ENCODE measurements around the gene GAPDH. TPM values are rescaled to one million over a fixed set of nuclear protein-coding genes. Genes with fewer than 3 reads are reported as not detected.

Gene GAPDH
- total and polyA plus RNA-seq, 10 of the 15 experiments (the other 5 are each of a cell fraction or from before 2014, with no cell fraction given) = 5,606 to 14,240 (median 9,400) TPM

DNA sequence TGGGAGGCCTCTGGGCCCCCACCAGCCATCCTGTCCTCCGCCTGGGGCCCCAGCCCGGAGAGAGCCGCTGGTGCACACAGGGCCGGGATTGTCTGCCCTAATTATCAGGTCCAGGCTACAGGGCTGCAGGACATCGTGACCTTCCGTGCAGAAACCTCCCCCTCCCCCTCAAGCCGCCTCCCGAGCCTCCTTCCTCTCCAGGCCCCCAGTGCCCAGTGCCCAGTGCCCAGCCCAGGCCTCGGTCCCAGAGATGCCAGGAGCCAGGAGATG is 729 bp upstream of the GAPDH start (continued):
- TF ChIP-seq, protein P1, sequence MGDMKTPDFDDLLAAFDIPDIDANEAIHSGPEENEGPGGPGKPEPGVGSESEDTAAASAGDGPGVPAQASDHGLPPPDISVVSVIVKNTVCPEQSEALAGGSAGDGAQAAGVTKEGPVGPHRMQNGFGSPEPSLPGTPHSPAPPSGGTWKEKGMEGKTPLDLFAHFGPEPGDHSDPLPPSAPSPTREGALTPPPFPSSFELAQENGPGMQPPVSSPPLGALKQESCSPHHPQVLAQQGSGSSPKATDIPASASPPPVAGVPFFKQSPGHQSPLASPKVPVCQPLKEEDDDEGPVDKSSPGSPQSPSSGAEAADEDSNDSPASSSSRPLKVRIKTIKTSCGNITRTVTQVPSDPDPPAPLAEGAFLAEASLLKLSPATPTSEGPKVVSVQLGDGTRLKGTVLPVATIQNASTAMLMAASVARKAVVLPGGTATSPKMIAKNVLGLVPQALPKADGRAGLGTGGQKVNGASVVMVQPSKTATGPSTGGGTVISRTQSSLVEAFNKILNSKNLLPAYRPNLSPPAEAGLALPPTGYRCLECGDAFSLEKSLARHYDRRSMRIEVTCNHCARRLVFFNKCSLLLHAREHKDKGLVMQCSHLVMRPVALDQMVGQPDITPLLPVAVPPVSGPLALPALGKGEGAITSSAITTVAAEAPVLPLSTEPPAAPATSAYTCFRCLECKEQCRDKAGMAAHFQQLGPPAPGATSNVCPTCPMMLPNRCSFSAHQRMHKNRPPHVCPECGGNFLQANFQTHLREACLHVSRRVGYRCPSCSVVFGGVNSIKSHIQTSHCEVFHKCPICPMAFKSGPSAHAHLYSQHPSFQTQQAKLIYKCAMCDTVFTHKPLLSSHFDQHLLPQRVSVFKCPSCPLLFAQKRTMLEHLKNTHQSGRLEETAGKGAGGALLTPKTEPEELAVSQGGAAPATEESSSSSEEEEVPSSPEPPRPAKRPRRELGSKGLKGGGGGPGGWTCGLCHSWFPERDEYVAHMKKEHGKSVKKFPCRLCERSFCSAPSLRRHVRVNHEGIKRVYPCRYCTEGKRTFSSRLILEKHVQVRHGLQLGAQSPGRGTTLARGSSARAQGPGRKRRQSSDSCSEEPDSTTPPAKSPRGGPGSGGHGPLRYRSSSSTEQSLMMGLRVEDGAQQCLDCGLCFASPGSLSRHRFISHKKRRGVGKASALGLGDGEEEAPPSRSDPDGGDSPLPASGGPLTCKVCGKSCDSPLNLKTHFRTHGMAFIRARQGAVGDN (IDR thresholded peaks at IDR 0.05) = 0 out of 2 replicates have a peak, but pooled peaks have one; percentile 36
- TF ChIP-seq SIN3A (IDR thresholded peaks at IDR 0.05; ENCODE audit: low read depth, low read length) = 0 out of 2 replicates have a peak, but pooled peaks have one; percentile 1
- no peak for TF ChIP-seq RB1 (IDR thresholded peaks at IDR 0.05; ENCODE audit: borderline replicate concordance)
- no peak for TF ChIP-seq MEF2A (IDR thresholded peaks at IDR 0.05; ENCODE audit: insufficient read depth, low read depth, low read length)
- no peak for TF ChIP-seq CHD1 (IDR thresholded peaks at IDR 0.05; ENCODE audit: low read depth, low read length)
- peak; percentile 67; a peak in 3 of 4 replicates for TF ChIP-seq IKZF2 (IDR thresholded peaks at IDR 0.05)
- TF ChIP-seq, protein P2, sequence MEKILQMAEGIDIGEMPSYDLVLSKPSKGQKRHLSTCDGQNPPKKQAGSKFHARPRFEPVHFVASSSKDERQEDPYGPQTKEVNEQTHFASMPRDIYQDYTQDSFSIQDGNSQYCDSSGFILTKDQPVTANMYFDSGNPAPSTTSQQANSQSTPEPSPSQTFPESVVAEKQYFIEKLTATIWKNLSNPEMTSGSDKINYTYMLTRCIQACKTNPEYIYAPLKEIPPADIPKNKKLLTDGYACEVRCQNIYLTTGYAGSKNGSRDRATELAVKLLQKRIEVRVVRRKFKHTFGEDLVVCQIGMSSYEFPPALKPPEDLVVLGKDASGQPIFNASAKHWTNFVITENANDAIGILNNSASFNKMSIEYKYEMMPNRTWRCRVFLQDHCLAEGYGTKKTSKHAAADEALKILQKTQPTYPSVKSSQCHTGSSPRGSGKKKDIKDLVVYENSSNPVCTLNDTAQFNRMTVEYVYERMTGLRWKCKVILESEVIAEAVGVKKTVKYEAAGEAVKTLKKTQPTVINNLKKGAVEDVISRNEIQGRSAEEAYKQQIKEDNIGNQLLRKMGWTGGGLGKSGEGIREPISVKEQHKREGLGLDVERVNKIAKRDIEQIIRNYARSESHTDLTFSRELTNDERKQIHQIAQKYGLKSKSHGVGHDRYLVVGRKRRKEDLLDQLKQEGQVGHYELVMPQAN (conservative IDR thresholded peaks at IDR 0.05) = 0 out of 2 replicates have a peak, but pooled peaks have one; percentile 79
- TF ChIP-seq CHD4 (IDR thresholded peaks at IDR 0.05) = no peak
- TF ChIP-seq SP1 (IDR thresholded peaks at IDR 0.05; ENCODE audit: low read depth, low read length) = no peak
- no peak for TF ChIP-seq MTA2 (IDR thresholded peaks at IDR 0.05; ENCODE audit: low read depth)
- no peak for TF ChIP-seq ZNF207 (IDR thresholded peaks at IDR 0.05; ENCODE audit: borderline replicate concordance)
- TF ChIP-seq, protein P3, sequence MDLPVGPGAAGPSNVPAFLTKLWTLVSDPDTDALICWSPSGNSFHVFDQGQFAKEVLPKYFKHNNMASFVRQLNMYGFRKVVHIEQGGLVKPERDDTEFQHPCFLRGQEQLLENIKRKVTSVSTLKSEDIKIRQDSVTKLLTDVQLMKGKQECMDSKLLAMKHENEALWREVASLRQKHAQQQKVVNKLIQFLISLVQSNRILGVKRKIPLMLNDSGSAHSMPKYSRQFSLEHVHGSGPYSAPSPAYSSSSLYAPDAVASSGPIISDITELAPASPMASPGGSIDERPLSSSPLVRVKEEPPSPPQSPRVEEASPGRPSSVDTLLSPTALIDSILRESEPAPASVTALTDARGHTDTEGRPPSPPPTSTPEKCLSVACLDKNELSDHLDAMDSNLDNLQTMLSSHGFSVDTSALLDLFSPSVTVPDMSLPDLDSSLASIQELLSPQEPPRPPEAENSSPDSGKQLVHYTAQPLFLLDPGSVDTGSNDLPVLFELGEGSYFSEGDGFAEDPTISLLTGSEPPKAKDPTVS (IDR thresholded peaks at IDR 0.05; ENCODE audit: low read depth, low read length) = no peak
- TF ChIP-seq MEF2B (IDR thresholded peaks at IDR 0.05; ENCODE audit: partially characterized antibody, poor library complexity, severe bottlenecking) = peak; percentile 46
- peak; percentile 46; the same call in 1 of the 2 replicates for TF ChIP-seq SMARCA5 (IDR thresholded peaks at IDR 0.05)
- no peak for TF ChIP-seq STAT3 (IDR thresholded peaks at IDR 0.05; ENCODE audit: low read depth, low read length)
- TF ChIP-seq SUPT20H (IDR thresholded peaks at IDR 0.05; ENCODE audit: borderline replicate concordance, control insufficient read depth, low read depth, low read length) = no peak
- TF ChIP-seq NBN (IDR thresholded peaks at IDR 0.05) = no peak
- no peak for TF ChIP-seq CREM (IDR thresholded peaks at IDR 0.05; ENCODE audit: low read depth)
- TF ChIP-seq IKZF1 (conservative IDR thresholded peaks at IDR 0.05) = peak; percentile 75
- TF ChIP-seq, protein P4, sequence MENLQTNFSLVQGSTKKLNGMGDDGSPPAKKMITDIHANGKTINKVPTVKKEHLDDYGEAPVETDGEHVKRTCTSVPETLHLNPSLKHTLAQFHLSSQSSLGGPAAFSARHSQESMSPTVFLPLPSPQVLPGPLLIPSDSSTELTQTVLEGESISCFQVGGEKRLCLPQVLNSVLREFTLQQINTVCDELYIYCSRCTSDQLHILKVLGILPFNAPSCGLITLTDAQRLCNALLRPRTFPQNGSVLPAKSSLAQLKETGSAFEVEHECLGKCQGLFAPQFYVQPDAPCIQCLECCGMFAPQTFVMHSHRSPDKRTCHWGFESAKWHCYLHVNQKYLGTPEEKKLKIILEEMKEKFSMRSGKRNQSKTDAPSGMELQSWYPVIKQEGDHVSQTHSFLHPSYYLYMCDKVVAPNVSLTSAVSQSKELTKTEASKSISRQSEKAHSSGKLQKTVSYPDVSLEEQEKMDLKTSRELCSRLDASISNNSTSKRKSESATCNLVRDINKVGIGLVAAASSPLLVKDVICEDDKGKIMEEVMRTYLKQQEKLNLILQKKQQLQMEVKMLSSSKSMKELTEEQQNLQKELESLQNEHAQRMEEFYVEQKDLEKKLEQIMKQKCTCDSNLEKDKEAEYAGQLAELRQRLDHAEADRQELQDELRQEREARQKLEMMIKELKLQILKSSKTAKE (IDR thresholded peaks at IDR 0.05; ENCODE audit: low read depth, poor library complexity, severe bottlenecking) = no peak
- TF ChIP-seq SMAD1 (IDR thresholded peaks at IDR 0.05; ENCODE audit: low read depth, partially characterized antibody) = no peak
- no peak for TF ChIP-seq FOS (IDR thresholded peaks at IDR 0.05; ENCODE audit: borderline replicate concordance, extremely low read depth, insufficient read length)
- no peak for TF ChIP-seq SREBF1 (IDR thresholded peaks at IDR 0.05; ENCODE audit: low read length)
- TF ChIP-seq ESRRA (IDR thresholded peaks at IDR 0.05; ENCODE audit: low read length) = no peak
